Fibroblast of pulmonary artery (primary cell): ENCODE data around the gene NEDD9.

Source experiments
- DNase-seq: peaks from one replicate; pipeline ENCODE4 v3.0.0-alpha.2; 2010; ENCODE audit warnings: low read depth
- H3K4me3 ChIP-seq: replicated peaks from 2 replicates; pipeline ENCODE4 v1.5.1; 2011; ENCODE audit warnings: low read depth, mild to moderate bottlenecking, control low read depth, low read length, moderate library complexity
- CTCF ChIP-seq: IDR thresholded peaks from 2 replicates; pipeline ENCODE4 v1.5.1; 2011; ENCODE audit warnings: mild to moderate bottlenecking, control low read depth, low read length, inconsistent platforms; ENCODE audit errors: missing control alignments

Gene NEDD9

DNA sequence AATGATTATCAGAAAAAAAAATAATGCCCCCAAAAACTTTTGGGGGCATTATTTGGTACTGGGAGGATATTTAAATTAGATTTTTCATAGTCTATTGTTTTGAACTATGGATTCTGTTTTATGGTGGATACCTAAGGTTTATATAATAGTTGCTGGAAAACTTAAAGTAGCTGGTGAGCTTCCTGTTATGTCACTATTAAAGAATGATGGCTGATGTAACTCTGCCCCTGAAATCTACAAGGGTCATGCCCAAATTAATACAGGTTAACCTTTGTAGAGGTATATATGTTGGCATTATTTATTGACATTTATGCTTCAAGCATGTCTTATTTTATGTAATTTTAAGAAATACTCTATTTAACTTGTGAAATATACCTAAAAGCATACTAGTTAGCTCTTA is 95.7 kb downstream of the NEDD9 start:
- no peak for DNase-seq
- H3K4me3 ChIP-seq = no peak overlapping the region
- TF ChIP-seq CTCF = no peak
